Measurements from ENCODE around the gene ASTN1.

The ASTN1 gene

DNA sequence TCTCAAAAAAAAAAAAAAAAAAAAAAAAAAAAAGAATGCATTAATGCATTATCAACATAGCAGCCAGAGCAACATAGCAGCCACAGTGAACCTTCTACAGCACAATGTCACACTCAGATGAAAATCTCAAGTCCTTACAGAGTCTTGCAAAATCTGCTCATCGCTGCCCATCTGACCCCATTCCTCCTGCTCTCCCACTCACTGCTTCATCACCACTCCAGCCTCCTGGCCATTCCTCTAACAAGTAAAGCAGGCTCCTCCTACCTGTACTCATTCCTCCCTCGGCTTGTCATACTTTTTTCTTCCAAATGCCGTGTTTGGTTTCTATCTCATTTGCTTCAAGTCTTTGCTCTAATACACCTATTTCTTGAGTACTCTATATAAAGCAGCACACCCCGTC lies 35.8 kb upstream of the ASTN1 start:
- DNase-seq (ENCODE audit: low spot score) = peak; percentile 8
- TF ChIP-seq, protein P1, sequence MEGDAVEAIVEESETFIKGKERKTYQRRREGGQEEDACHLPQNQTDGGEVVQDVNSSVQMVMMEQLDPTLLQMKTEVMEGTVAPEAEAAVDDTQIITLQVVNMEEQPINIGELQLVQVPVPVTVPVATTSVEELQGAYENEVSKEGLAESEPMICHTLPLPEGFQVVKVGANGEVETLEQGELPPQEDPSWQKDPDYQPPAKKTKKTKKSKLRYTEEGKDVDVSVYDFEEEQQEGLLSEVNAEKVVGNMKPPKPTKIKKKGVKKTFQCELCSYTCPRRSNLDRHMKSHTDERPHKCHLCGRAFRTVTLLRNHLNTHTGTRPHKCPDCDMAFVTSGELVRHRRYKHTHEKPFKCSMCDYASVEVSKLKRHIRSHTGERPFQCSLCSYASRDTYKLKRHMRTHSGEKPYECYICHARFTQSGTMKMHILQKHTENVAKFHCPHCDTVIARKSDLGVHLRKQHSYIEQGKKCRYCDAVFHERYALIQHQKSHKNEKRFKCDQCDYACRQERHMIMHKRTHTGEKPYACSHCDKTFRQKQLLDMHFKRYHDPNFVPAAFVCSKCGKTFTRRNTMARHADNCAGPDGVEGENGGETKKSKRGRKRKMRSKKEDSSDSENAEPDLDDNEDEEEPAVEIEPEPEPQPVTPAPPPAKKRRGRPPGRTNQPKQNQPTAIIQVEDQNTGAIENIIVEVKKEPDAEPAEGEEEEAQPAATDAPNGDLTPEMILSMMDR (conservative IDR thresholded peaks at IDR 0.05; ENCODE audit: low read depth) = no peak
- H3K27ac ChIP-seq = no peak overlapping the region
- ChIA-PET CTCF (no interaction called here), POLR2A (ENCODE audit: low non-redundant PET) (no interaction called here)

DNA sequence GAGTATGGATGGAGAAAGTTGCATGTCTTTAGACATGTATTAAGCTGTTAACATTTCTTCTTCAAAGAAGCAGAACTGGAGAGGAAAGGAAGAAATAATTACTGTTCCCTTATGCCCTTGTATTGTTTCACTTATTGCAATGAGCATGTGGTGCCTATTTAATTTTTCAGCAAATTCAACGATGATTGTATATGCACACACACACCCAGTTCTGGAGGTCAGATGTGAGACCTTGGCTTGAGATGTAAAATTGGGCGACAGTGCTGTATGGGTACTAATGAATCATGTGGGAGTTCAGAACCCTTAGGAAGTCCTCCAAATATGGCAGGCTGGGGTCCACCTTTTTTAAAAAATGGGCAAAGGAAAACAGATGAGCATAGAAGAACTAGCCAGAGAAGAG lies 33.7 kb upstream of the ASTN1 start:
- ChIA-PET POLR2A (ENCODE audit: low non-redundant PET) (no interaction called here), CTCF (no interaction called here)
- TF ChIP-seq, protein P1 (conservative IDR thresholded peaks at IDR 0.05; ENCODE audit: low read depth) = no peak
- H3K27ac ChIP-seq = no peak overlapping the region
- DNase-seq (ENCODE audit: low spot score) = no peak

DNA sequence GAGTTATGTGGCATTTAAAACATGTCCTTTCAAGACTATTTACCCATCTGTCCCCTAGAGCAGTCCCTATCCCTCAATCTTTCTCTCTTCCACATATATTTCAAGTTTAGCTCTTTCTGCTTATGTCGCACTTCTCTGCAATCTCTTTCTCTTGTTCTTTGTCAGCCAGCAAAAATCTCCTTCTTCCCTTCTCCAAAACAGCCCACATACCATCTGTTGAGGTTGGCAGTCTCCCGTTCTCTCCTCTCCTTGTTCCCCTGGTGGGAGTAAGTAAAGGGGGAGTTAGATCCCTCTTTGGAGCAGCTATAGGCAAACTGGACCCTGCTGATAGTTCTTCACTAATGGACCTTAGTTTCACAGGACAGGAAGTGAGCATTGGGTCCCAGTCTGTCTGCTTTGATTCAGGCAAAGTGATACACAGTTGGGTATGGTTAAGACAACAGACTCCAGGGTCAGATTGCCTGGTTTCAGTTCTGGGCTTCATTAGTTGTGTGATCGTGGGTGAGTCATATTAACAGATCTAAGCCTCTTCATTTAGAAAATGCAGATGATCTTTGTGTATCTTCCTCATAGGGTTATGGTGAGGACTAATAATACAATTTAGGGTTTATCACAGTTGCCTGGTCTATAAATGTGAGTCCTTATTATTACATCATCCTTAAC lies 25.9 kb upstream of the ASTN1 start:
- TF ChIP-seq, protein P1 (conservative IDR thresholded peaks at IDR 0.05; ENCODE audit: low read depth) = no peak
- POLR2A ChIA-PET (ENCODE audit: low non-redundant PET) = no interaction called here
- CTCF ChIA-PET = no interaction called here
- no peak overlapping the region for H3K27ac ChIP-seq
- DNase-seq (ENCODE audit: low spot score) = no peak

DNA sequence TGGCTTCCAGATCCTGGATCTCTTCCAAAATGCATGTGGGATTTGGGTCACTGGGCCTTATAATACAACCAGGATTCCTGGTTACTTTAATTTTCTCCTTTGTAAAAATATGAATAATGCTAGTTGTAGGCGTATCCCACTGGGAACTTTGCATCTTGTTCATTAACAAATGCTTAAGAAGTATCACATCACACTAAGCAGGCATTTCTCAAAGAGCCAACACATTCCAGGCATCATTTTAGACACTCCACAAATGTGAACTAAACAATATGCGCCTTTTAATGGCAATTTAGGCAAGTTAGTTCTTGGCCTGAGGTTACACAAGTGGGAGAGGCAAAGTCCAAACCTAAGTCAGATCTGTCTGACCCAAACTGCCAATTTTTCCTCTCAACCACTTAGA lies 22.1 kb upstream of the ASTN1 start:
- ChIA-PET POLR2A (ENCODE audit: low non-redundant PET) (no interaction called here), CTCF (no interaction called here)
- H3K27ac ChIP-seq = no peak overlapping the region
- TF ChIP-seq, protein P1 (conservative IDR thresholded peaks at IDR 0.05; ENCODE audit: low read depth) = no peak
- no peak for DNase-seq (ENCODE audit: low spot score)

DNA sequence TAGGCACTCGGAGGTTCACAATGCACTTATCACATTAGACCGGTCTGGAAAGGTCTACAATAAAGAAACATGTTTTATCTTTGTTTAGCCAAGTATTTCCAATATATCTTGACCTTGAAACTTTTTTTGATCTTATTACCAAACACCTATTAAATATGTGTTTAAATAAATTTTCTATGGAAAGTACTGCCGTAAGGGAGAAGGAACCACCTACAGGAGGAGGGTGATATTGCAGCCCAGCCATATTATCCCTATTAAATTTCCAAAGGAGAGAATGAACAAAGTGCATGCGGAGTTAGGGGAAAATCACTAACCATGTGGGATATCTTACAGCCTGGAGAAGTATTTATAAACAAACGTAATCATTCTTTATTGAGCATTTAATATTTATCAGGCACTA lies 20.7 kb upstream of the ASTN1 start:
- TF ChIP-seq, protein P1 (conservative IDR thresholded peaks at IDR 0.05; ENCODE audit: low read depth) = no peak
- CTCF ChIA-PET = no interaction called here
- no peak for DNase-seq (ENCODE audit: low spot score)
- no peak overlapping the region for H3K27ac ChIP-seq
- POLR2A ChIA-PET (ENCODE audit: low non-redundant PET) = no interaction called here

DNA sequence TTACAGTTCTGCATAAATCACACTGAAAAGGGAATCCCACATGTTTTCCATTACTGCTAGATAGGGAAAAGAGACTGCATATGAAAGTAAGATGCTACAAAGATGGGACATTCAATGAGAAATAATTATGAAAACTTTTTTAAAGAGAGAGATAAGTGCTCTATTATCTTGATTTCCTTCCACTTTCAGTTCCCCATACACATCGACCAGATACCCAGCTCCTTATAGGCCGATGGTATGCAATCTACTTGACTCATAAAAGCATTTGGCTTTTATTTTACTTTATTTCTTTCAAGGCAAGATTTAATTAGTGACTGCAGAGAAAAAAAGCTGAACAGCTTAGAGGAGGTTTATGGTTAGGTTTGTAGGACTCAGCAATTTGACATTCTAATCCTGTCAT lies 19.3 kb upstream of the ASTN1 start:
- TF ChIP-seq, protein P1 (conservative IDR thresholded peaks at IDR 0.05; ENCODE audit: low read depth) = no peak
- DNase-seq (ENCODE audit: low spot score) = no peak
- ChIA-PET POLR2A (ENCODE audit: low non-redundant PET) (no interaction called here), CTCF (interaction anchor here (0.6 kb wide), 1 partner anchor 354 kb away, joined by 7 read pairs; no protein-coding TSS in a partner anchor)
- H3K27ac ChIP-seq = no peak overlapping the region

Data from RWPE1 (cell line).